Stimulated activated CD4-positive, alpha-beta T cell treated with anti-CD3 and anti-CD28 coated beads, TNF-alpha, amount 100 ng/mL, for 1 hour (primary cell): ENCODE data around the gene FAM72A.
A peak's percentile ranks its signal among the peaks of the same experiment; 100 is the strongest.
"Not testable (repeated sequence)": the region's sequence is repeated elsewhere in the genome, so short reads cannot be mapped to it uniquely, and the experiment has no call there.

Source experiments
- DNase-seq, 3 donors: peaks; one replicate each; pipeline ENCODE4 v3.0.0-alpha.2; 2020; ENCODE audit warnings: low read depth in 3 of 3, low spot score in 1 of 3

The FAM72A gene

DNA sequence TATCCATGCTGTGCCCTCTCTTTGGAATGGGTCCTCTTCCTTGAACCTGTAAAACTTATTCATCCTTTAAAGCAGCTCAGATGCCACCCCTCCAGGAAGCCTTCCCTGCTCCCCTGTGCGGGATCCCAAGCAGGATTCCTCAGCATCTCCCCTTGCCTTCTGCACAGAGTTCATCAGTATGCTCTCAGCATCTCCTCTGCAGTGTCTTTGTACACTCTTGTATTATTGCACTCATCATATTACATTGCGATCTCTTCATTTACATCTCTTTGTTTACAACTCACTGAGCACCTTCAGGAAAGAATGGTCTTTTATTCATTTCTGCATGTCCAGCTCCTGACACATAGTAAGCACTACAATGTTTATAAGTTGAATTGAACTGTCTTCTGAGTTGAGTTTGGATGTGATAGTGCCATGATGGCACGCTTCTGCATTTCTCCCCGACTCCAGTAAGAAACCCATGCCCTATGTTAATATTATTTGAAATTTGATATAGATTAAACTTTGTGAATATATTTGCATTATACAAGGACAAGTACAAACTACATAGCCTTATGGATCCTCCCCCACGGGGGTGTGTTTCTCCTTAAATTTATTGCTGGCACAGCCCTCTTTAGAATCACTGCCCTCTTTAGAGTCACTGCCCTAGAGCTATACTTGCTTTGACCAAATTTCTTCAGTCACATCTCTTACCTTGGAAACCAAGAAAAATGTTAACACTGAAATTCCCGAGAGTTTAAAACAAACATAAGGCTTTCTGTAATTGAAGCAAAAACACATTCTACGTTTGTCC lies 13.2 kb upstream of the FAM72A start:
- not testable (repeated sequence) for DNase-seq

DNA sequence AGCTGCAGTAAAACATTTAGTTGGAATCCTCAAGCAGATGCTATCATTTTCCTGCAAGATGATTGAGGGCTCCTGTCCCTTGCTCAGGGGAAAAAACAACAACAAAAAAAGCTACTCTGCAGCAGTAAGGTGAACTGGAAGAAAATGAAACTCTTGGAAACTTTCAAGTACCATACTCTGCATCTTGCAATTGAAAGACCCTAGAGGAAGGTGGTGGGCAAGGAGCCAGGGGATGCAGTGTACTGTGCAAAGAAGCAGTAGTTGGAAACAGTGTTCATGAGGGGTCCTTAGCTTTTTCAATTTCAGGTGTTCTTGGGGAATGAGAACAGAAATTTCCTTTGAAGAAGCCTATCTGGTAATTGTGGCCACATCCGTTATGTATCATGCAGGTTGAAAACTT lies 8.2 kb upstream of the FAM72A start:
- DNase-seq = not testable (repeated sequence)

DNA sequence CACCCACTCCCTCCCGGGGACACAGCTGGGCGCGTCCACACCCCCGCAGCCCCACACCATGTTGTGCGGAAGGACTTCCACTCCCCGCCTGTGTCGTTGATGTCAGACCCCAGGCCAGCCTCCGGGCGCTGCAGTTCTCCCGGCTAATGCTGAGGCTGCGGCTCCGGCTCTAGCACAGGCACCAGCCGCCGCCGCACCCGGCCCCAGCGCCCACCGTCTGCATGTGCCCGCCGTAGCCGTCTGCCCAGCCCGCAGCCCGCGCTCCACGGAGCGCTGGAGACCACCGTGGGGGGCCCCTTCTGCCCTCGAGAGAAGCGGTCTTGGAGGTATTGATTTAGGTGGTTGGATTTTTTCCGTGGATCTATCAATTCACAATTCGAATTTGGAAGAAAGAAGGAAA lies 2.9 kb upstream of the FAM72A start:
- not testable (repeated sequence) for DNase-seq

DNA sequence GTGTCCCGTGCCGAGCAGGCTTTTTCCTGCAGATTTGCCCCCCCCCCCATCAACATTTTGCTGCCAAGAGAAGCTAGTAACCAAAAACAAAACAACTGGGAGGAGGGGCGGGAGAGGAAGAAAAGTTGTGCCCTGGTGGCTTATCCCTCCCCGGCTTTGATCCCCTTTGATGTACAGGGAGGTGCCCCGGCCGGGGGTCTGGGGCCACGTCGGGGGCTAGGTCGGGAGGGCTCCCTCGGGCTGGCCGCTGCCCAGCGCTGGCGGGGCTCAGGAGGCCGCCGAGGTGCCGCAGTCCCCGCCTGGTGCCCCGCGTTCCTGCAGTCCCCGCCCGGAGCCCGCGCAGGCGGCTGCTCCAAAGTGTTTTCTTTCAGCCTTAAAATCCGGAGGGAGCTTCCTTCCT lies 2.2 kb upstream of the FAM72A start:
- DNase-seq = not testable (repeated sequence)

DNA sequence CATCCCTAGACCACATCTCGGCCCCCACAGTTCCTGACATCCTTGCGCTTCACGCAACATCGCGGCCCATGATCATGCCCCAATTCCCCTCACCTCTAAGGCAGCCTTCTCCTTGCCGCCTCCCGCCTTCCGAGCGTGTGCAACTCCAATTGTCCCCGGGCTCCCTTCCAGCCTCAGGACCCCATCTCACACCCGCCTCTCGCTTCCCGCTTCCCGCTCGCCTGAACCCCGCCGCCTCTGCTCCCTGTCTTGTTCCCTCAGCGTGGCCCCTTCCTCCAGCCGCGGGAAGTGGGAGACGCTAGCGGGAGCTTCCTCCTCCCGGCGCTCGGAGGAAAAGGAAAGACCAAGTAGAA lies 1.5 kb upstream of the FAM72A start:
- not testable (repeated sequence) for DNase-seq

DNA sequence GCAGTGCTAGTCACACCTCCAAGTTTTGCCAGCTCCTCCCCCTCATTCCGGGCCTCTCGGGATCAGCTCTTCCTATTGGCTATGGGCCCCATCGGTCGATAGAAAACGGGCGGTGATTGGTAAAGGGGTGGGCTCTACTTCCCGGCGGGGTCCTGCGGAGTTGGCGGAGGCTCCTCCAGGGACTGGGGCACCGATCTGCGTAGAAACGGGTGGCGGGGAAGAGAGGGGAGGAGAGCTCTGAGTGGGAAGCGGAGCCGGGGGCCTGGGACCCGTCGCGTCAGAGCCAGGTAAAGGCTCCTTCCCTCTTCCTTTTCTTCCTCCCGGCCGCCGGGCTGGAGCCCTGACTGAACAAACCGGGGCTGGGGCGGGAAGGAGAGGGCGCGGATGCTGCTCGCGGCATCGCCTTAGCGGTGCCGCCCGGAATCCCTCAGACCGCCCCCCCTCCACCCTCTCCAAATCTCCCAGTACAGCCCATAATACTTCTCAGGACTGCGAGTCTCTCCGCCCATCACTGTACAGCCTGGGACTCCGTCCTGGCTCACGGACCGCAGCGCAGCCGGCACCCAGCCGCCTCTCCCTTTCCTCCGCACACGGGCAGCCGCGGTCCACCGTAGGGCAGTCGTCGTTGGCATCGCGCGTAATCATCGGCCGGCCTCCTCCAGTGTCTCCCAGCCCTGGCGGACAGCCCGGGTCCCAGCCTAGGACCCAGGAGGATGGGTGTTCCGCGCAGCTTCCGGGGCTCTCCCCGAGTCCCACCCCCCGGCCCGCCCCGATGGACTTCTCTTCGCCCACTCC lies 922 bp upstream of the FAM72A start, which contains the start of gene SRGAP2:
Gene SRGAP2 (plus strand): TSS at position 178 of the 795 bp plus-strand sequence. CDS start 2,430 bp downstream, outside the sequence.
- DNase-seq = peak in 2 of 3 donors; percentile 1 to 22

DNA sequence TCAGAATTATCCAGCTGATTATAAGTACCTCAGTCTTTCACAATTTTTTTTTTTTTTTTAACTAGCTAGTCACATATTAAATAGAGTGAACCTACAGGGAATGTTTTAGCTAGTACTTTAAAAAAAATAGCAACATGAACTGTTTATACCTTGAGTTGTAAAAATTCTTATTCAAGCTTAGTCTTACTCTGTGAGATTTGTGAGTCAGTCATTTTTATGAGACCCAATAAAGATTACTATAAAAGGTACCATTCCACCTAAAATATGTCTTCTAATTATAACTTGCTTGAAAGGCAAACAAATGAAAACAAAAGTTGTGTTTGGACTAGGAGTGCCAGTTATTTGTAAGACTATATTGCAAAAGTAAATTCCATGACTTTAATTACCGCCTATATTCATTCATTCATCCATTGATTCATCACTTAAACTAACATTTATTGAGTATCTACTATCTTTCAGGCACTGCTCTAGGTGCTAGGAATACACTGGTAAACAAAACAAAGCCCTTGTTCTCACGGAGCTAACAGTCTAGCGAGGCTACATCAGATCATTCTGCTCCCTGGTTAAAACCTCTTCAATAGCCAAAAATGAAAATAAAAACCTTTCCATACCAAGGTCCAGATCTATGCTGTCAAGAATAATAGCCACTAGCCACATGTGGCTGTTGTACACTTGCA lies 5.8 kb downstream of the FAM72A start:
- not testable (repeated sequence) for DNase-seq

DNA sequence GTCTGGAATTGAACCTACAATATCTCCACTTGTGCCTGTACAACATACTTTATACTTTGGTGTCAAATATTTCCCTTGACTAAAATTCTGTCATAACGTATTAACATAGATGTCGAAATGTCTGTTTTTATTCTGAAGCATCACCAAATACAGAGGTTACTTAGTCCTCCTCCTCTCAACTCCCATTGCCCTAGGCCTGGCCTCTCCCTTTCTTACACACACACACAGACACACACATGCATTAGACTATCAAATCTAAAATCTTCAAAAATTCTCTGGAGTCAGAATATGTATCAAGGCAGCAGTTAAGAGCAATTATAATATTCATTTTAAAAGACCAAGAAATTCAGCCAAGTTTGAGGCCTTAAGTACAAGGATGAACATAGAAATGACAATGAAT lies 7.5 kb downstream of the FAM72A start:
- not testable (repeated sequence) for DNase-seq

DNA sequence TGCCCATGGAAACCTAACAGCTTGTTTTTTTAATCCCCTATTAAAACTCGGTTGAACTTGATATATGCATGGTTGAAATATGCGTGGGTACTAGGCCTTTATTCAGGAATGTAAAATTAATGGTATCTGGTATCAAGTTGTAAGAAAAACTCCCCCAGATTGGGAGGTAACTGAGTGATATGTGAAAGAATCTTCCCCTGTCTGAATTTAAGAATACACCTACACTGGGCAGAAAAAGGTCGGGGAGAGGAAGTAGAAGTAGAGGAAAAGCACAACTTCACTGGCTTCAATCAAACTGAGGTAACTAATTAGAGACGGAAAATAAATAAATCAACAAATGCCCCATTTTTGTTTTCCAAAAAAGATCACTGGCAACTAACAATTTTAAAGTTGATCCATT lies 15.8 kb downstream of the FAM72A start:
- DNase-seq = not testable (repeated sequence)

DNA sequence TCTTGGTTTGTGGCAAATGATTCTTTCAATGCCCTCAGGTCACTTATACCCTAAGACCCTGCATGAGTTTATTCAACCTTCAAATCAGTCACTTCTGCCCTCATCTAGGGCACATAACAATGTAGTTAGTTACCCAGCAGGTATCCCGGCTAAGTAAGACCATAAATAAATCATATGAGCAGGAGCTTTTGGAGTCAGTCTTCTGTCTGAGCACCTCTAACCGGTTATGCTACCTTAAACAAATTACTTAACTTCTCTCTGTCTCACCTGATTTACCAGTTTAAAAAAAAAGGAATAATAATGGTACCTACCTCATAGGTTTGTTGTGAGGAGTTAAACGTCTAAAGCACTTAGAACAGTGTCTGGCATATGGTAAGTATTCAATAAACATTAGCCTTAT lies 16.9 kb downstream of the FAM72A start:
- DNase-seq = not testable (repeated sequence)

DNA sequence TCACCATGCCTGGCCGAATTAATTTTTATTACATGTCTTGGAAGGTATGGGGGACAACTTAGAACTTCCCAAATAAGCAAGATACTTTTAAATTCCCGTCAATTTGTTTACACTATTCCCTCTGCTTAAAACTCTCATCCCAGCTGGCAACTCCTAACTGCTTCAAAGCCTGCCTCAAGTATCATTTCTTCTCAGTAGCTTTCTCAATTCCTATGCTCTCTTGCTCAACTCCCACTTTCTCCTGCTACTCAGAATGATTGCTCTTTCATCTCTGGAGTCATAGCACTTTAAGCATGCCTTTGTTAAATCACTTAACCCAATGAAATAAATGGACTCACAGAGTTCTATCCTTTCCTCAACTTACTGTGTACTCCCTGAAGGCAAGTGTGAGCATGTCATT lies 18.9 kb downstream of the FAM72A start:
- DNase-seq = not testable (repeated sequence)

DNA sequence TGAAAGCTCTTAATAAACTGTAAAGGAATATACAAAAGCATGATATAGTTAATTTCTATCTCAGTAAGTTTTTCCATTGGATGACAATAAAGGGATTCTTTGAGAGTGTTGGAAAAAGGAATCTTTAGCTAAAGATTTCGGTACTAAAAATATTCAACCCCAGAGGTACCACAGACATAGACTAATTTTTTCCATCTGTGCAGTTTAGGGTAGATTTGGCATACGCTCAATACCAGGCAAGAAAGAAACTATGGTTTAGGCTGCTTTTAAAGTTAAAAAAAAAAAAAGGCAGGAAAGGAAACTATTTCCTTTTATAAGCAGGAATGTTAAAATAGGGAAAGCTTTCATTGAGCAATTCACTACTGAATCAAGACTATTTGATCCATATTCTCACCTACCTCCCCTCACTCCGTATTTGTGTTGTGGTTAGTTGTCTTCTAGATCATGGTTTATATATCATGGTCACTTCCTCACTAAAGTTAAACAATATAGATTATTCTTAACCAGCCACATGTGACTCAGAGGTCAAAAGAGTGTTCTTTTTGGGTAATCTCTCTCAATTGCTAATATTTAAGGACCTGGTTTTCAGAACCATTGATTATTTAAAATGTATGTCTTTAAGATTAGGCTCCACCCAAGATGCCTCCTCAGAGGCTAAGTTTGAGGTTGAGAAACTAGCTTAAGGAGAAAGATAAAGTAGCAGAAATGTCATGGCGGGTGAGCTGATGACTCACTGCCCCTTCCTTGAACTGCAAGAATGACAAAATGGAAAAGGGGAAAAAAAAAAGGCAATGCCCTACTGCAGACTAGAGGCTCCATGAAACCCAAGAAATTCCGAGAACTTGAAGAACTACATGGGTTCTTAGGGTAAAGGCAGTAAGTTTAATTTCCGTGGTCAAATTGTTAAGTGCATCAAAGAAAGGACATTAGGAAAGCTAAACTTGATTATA lies 20.0 kb downstream of the FAM72A start:
- DNase-seq = not testable (repeated sequence)

DNA sequence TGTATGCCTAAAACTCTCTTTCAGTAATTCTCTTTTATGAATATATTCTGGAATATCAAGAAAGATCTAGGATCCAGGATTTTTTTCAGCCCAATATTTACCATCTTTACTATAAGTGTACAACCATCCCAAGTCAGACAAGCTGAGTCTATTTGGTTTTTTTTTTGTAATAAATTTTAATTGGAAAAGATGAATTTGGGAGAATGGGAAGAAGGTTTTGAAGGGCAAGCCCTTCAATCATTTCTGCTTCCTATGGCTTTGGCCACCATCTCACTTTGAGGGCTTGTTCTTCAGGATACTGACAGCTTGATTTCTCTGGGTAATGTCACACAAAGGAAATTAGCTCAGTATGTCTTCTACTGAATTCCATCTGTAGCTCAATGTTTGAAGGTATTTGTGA lies 23.0 kb downstream of the FAM72A start:
- not testable (repeated sequence) for DNase-seq

DNA sequence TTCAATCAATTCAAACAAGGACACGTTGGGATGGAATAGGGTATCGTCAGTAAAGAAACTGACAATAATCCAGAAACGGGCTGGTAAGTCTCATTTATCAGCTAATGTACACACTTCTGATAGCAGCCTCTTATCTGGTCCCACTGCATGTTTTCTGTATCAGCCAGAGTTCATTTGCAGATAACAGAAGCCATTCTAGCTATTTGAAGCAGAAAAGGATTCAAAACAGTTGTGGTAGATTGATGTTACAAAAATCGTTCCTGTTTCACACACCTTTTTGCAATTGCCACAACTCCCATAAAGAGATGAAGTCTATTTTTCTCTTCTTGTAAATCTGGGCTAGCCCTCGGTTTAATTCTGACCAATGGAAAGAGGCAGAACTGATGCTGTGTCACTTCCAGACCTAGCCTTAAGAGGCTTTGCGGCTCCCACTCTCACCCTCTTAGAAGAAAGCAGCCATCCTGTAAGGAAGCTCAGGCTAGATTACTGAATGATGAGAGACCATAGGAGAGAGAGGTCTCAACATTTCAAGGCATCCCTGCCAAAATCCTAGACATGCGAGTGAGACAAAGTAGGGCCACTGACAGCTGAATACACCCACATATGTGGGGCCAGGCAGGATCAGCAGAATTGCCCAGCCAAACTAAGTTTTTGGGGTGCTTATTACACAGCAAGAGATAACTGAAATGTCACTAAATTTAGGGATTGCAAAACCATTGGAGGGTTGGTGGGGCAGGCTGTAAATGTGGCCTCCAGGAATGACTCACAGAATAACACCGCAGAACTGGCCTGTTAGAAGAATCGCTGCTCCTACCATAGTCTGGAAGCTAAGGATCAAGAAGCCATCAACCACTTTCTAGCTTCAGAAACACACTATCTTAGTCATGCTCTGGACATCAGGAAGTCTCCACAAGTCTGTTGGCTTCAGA lies 24.3 kb downstream of the FAM72A start:
- not testable (repeated sequence) for DNase-seq

DNA sequence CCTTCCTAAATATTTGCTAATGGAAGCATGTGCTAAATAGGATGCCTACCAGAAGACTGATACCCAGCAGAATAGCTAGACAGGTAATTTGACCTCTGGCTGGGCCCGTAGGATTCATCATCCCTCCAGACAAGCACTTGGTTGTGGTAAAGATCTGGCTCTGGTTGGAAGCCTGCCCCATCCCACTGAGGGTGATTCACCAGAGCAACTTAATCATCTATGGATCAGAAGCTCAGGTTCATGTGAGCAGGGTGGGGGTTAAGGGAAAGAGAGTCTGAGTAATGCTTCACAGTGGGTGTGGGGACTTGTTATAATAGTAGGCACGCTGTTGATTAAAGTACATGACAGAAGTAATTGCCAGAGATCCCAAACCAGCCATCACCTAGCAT lies 26.5 kb downstream of the FAM72A start:
- DNase-seq = not testable (repeated sequence)

DNA sequence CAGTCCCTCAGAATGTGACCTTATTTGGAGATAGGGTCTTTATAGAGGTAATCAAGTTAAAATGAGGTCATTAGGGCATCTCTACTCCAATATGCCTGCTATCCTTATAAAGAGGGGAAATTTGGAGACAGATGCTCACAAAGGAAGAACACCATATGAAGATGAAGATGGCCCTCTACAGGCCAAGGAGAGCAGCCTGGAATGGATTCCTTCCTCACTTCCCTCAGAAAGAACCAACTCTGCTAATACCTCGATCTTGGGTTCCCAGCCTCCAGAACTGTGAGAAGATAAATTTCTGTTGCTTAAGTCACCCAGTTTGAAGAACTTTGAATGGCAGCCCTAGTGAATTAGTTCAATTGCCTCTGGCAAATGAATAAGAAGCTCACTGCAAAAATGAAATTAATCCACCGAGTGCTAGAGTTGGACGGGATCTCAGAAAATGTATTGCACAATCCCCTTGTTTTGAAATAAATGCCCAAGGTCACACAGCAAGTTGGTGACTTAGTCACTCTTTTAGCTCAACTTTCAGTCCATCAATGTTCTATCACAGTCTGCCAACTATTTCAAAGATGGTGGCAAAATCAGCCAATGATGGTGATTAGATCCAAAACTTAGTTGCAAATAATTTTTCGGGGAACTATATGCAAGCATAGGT lies 27.1 kb downstream of the FAM72A start:
- DNase-seq = not testable (repeated sequence)

DNA sequence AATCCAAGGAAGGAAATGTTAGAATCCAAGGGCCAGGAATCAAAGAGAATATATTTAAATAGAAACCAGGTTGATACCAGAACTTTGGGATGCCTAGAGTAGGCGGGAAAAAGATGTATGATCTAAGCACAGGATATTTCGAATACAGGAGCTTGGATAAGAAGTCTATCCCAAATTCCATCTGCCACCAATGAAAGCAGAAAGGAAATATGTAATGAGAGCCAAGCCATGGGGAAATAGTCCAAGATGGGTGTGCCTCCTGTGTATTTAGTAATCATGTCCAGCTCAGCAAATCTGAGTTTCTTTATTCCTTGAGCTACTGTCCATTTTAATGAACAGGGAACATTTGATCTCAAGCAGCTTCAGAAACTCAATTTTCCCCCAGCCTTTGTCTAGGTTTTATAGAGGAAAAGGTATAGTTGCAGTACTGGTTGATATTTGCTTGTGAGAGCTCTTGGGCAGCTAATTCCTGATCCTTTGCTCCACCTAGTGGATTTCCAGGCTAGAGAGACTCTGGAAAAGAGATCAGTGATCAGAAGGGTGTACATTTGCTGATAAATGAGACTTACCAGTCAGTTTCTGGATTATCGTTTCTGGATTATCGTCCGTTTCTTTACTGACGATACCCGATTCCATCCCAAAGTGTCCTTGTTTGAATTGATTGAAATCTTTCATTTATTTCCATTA lies 28.3 kb downstream of the FAM72A start:
- DNase-seq = not testable (repeated sequence)

DNA sequence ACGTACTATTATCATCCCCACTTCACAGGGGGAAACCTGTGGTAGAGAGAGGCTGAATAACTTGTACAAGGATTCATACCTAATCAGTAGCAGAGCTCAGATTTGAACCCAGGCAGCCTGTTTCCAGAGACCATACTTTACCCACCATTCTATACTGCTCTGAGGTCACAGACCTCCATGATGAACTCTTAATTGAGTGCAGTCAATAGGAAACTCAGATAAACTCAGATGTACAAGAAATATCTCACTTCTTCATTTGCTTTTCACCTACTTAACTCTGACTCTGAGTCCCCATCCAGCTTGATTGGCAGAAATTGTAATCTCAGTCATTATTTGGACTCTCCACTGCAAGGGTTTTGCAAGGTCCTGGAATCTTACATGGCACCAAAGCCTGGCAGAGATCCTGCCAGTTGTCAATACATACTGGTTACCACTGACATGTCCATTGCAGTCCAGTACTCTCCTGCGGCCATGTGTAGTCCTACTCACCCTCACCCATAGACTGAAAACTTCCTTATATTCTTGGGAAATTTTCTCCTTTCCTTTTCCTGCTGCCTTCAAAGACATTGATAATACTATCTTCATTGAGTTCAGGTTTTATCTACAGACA lies 29.4 kb downstream of the FAM72A start:
- not testable (repeated sequence) for DNase-seq
